Myometrial cell (primary cell): Measurements from ENCODE around the gene CSNK1G3. TPM values are rescaled to one million over a fixed set of nuclear protein-coding genes. Genes with fewer than 3 reads are reported as not detected.

Source experiments
- total RNA-seq: library from RNA; depleted of rRNA; stranded (reverse); fragments of >200 nt; gene quantifications from 2 replicates; pipeline ENCODE4 v1.2.3, GENCODE V29; 2015

Gene CSNK1G3
- total RNA-seq = 19.6 and 32.8 TPM in 2 replicates

DNA sequence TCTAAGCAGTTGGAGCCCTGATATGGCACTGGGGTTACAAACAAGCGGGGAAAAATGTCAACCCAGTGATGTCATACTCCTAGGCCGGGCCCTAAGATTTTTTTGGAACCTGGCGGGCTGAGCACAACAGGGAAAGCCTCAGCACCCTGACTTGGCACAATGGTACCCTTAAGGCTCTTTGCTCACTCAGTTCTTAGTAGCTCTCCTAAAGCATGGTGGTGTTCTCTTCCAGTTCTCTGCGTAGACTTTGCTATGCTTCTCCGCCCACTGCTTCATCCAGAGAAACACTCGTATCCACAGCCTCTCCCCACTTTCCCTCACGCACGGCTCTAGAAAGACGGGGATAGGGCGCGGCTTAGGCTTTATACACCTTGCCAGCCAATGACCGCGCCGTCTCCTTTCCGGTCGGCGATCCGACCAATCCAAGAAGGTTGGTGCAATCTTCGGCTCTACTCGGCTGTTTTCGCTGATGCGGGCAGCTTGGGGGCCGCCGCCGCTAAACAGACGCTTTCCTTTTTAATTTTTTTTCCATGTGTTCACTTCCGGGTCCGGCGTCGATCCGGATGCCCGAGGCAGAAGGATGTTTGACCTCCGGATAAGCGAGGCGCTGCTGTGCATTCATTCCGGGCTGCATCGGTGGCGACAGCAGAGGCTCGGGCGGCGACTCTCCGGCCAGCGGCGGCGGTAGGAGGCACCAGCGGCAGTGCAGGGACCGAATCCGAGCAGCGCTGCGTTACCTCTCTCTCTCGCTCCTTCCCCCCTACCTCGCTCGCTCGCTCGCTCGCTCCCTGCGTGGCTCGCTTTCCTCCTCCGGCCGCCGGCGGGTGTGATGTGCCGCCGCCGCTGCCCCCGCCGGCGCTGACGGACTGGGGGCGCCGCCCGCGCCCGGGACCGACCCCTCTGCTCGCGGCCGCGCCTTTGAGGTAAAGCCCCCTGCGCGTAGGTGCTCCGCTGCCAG is at the start of gene CSNK1G3:
Gene CSNK1G3, plus strand, starts transcription at position 530 of the 958 bp plus-strand sequence. CDS start 33,487 bp downstream, outside the sequence.

Other genes with a start within 250 kb of the CSNK1G3 start
- gene CEP120, start 88.8 kb upstream of the CSNK1G3 start, total RNA-seq = 13.0 and 13.1 TPM in 2 replicates